ENCODE data around the gene DNAH17.

DNA sequence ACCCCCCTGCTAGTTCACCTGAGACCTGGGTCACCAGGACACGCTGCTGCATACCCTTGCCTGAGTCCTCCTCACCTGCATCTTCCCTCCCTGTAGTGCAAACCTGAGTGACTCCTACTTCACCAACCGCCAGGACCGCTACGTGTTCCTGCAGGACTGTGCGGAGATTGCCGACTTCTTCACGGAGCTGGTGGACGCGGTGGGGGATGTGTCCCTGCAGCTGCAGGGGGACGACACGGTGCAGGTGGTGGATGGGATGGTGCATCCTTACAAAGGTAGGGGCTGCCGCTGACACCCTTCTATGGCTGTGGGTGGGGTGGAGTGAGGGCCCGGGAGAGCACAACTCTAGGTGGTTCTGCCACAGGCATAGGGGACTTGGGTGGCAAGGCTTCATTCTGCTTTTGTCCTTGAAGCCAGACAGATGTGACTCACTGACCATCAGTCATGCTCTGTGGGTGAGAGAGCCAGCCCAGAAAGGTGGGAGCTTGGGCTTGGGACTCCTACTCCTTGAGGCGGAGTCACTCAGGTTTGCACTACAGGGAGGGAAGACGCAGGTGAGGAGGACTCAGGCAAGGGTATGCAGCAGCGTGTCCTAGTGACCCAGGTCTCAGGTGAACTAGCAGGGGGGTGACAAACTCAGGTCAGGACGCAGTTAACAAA, 176.5 kb downstream of the DNAH17 start:
- TF ChIP-seq, protein P1, sequence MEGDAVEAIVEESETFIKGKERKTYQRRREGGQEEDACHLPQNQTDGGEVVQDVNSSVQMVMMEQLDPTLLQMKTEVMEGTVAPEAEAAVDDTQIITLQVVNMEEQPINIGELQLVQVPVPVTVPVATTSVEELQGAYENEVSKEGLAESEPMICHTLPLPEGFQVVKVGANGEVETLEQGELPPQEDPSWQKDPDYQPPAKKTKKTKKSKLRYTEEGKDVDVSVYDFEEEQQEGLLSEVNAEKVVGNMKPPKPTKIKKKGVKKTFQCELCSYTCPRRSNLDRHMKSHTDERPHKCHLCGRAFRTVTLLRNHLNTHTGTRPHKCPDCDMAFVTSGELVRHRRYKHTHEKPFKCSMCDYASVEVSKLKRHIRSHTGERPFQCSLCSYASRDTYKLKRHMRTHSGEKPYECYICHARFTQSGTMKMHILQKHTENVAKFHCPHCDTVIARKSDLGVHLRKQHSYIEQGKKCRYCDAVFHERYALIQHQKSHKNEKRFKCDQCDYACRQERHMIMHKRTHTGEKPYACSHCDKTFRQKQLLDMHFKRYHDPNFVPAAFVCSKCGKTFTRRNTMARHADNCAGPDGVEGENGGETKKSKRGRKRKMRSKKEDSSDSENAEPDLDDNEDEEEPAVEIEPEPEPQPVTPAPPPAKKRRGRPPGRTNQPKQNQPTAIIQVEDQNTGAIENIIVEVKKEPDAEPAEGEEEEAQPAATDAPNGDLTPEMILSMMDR (IDR thresholded peaks at IDR 0.05; ENCODE audit: low read depth, low read length, poor library complexity, severe bottlenecking), result no peak
- TF ChIP-seq EZH2phosphoT487 (IDR thresholded peaks at IDR 0.05; ENCODE audit: borderline replicate concordance, low read length), result no peak

Measured in DOHH2 (cell line).